Body of pancreas (tissue), 4 donors: ENCODE measurements around the gene TMCO4. TPM values are rescaled to one million over a fixed set of nuclear protein-coding genes. Genes with fewer than 3 reads are reported as not detected.
A peak's percentile ranks its signal among the peaks of the same experiment; 100 is the strongest.

Experiments used
- ATAC-seq: fragments of 150-250 bp; one replicate; pipeline ENCODE4 v1.9.1; 2016
- DNase-seq, 4 donors: peaks; one replicate each; pipeline ENCODE4 v3.0.0-alpha.2; 2019
- H3K27ac ChIP-seq, 4 donors: fragments of 200-600 bp; sonication (generic); 1 replicate in 3 of 4; 2 replicates in 1 of 4; pipeline versions ENCODE4 v1.5.1 to v1.6.1; 2016 to 2019; ENCODE audit warnings: mild to moderate bottlenecking in 1 of 4, mixed read lengths in 1 of 4, moderate library complexity in 1 of 4
- H3K27me3 ChIP-seq, 2 donors: fragments of 200-600 bp; sonication (generic); one replicate each; pipeline ENCODE4 v1.6.0; 2016; ENCODE audit warnings: mild to moderate bottlenecking in 1 of 2
- H3K36me3 ChIP-seq, 2 donors: fragments of 200-600 bp; sonication (generic); replicated peaks in 1 of 2; 2 replicates each; pipeline ENCODE4 v1.5.1; 2016; ENCODE audit warnings: low read depth in 2 of 2; ENCODE audit not compliant: insufficient read depth in 1 of 2
- H3K4me1 ChIP-seq: fragments of 200-600 bp; sonication (generic); one replicate; pipeline ENCODE4 v1.6.0; 2016
- H3K4me3 ChIP-seq, 2 donors: fragments of 200-600 bp; sonication (generic); 1 replicate in 1 of 2; 2 replicates in 1 of 2; pipeline ENCODE4 v1.5.1; 2016 to 2019
- H3K9me3 ChIP-seq, 3 donors: fragments of 200-600 bp; sonication (generic); 1 replicate in 2 of 3; 2 replicates in 1 of 3; pipeline ENCODE4 v1.5.1; 2016
- CTCF ChIP-seq, 7 experiments: fragments of 450-650 bp in 4 of 7; fragments of 200-600 bp in 3 of 7; sonication (generic) in 3 of 7; IDR thresholded peaks; one replicate each; pipeline ENCODE4 v1.5.1; 2016 to 2019; ENCODE audit warnings: antibody characterized with exemption in 7 of 7
- POLR2A ChIP-seq, 3 donors: fragments of 450-650 bp; IDR thresholded peaks; one replicate each; pipeline ENCODE4 v1.6.1; 2016; ENCODE audit warnings: antibody characterized with exemption in 3 of 3, mild to moderate bottlenecking in 2 of 3
- WGBS, 2 donors: methylation state at CpG; one replicate each; pipeline ENCODE4 v1.1.5; 2017; 5-methylcytosine and 5-hydroxymethylcytosine counted together
- intact Hi-C: fragments of 100-400 bp; cut with DNase I; formaldehyde crosslinking; loops from one replicate; pipeline ENCODE4 v1.15.1; 2023
- total RNA-seq, 2 donors: library from RNA; depleted of rRNA; stranded (reverse); fragments of >200 nt; gene quantifications; one replicate each; pipeline ENCODE4 v1.1.0, GENCODE V29; 2016

TMCO4 gene
- total RNA-seq, 2 donors from 2014 or later, result 31.3 to 36.3 TPM

DNA sequence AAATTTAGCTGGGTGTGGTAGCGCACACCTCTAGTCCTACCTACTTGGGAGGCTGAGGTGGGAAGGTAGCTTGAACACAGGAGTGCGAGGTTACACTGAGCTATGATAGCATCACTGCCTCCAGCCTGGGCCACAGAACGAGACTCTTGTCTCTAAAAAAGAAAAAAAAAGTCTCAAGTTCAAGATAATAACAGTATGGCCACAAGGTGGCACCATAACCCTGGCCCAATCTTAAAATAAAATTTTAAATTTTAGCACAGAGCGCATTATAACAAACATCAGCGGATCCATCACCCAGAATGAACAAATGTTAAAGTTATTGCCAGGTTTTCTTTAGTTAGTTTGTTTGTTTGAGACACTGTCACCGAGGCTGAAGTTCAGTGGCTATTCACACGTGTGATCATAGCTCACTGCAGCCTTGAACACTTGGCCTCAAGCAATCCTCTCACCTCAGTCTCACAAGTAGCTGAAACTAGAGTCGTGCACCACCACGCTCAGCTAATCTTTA, 137.9 kb downstream of the TMCO4 start:
- ATAC-seq (peak; percentile 21), DNase-seq (peak in 3 of 4 donors; percentile 31 to 38 (median 37))
- WGBS, 2 donors, result 5 to 8% methylated on average over 9 of the region's 9 CpGs
- no peak for TF ChIP-seq POLR2A (IDR thresholded peaks at IDR 0.05)
- TF ChIP-seq CTCF (IDR thresholded peaks at IDR 0.05), result peak; percentile 42 to 72 (median 58)
- intact Hi-C loops, result no loop called here
- no peak overlapping the region for H3K27ac ChIP-seq
- no peaks in the 10 kb centered on the region for H3K36me3 ChIP-seq
- H3K9me3 ChIP-seq, result no peaks in the 10 kb centered on the region
- H3K4me3 ChIP-seq, result no peak overlapping the region
- peaks cover 0 to 15% of the 10 kb centered on the region in 2 donors for H3K27me3 ChIP-seq
- H3K4me1 ChIP-seq, result peaks cover 12% of the 10 kb centered on the region

DNA sequence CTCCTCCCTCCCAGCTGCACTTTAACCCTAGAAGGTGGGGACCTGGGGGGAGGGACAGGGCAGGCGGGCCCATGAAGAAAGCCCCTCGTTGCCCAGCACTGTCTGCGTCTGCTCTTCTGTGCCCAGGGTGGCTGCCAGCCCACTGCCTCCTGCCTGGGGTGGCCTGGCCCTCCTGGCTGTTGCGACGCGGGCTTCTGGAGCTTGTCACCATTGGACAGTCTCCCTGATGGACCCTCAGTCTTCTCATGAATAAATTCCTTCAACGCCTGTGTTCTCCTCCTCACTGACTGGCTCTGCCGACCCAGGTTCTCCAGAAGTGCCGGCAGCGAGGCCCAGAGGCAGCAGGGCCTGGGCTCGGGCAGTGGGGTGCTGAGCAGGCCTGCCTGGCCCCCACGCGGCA, 141.5 kb downstream of the TMCO4 start:
- no peaks in the 10 kb centered on the region for H3K4me1 ChIP-seq
- DNase-seq, result no peak
- intact Hi-C loops, result no loop called here
- no peak for ATAC-seq
- TF ChIP-seq POLR2A (IDR thresholded peaks at IDR 0.05), result no peak
- TF ChIP-seq CTCF (IDR thresholded peaks at IDR 0.05), result no peak
- H3K36me3 ChIP-seq, result no peaks in the 10 kb centered on the region
- H3K4me3 ChIP-seq, result no peak overlapping the region
- H3K9me3 ChIP-seq, result no peaks in the 10 kb centered on the region
- H3K27ac ChIP-seq, result no peak overlapping the region
- no peaks in the 10 kb centered on the region for H3K27me3 ChIP-seq
- 87 to 92% methylated on average over 10 to 12 of the region's 13 CpGs for WGBS, 2 donors

DNA sequence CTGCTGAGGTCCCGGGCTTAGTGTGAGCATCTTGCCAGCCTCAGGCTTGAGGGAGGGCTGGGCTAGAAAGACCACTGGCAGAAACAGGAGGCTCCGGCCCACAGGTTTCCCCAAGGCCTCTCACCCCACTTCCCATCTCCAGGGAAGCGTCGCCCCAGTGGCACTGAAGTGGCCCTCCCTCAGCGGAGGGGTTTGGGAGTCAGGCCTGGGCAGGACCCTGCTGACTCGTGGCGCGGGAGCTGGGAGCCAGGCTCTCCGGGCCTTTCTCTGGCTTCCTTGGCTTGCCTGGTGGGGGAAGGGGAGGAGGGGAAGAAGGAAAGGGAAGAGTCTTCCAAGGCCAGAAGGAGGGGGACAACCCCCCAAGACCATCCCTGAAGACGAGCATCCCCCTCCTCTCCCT, 142.2 kb downstream of the TMCO4 start:
- Histone ChIP-seq H3K36me3 (no peaks in the 10 kb centered on the region), H3K27ac (no peak overlapping the region), H3K9me3 (no peaks in the 10 kb centered on the region), H3K27me3 (no peaks in the 10 kb centered on the region), H3K4me3 (no peak overlapping the region), H3K4me1 (no peaks in the 10 kb centered on the region)
- no peak for ATAC-seq
- TF ChIP-seq POLR2A (IDR thresholded peaks at IDR 0.05) (no peak), CTCF (IDR thresholded peaks at IDR 0.05) (no peak)
- intact Hi-C loops, result no loop called here
- WGBS, 2 donors, result 76 to 88% methylated on average over 5 to 10 of the region's 10 CpGs
- DNase-seq, result no peak

DNA sequence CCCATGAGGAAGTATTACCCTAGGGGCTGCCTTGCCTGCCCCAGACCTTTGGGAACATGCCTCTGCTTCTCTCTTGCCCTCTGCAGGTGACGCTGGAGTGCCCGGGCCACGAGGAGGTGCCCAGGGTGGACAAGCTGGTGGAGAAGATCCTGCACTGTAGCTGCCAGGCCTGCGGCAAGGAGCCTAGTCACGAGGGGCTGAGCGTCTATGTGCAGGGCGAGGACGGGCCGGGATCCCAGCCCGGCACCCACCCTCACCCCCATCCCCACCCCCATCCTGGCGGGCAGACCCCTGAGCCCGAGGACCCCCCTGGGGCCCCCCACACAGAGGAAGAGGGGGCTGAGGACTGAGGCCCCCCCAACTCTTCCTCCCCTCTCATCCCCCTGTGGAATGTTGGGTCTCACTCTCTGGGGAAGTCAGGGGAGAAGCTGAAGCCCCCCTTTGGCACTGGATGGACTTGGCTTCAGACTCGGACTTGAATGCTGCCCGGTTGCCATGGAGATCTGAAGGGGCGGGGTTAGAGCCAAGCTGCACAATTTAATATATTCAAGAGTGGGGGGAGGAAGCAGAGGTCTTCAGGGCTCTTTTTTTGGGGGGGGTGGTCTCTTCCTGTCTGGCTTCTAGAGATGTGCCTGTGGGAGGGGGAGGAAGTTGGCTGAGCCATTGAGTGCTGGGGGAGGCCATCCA, 142.8 kb downstream of the TMCO4 start:
- H3K4me1 ChIP-seq, result no peaks in the 10 kb centered on the region
- no peaks in the 10 kb centered on the region for H3K9me3 ChIP-seq
- H3K27ac ChIP-seq, result no peak overlapping the region
- WGBS, 2 donors, result 66 to 70% methylated on average over 10 to 12 of the region's 15 CpGs
- no peak for TF ChIP-seq CTCF (IDR thresholded peaks at IDR 0.05)
- no peak for TF ChIP-seq POLR2A (IDR thresholded peaks at IDR 0.05)
- no peaks in the 10 kb centered on the region for H3K36me3 ChIP-seq
- H3K4me3 ChIP-seq, result no peak overlapping the region
- DNase-seq (no peak), ATAC-seq (no peak)
- no peaks in the 10 kb centered on the region for H3K27me3 ChIP-seq
- intact Hi-C loops, result no loop called here
